Parietal lobe (tissue), 1 donor: Measurements from ENCODE around the gene APOC1. TPM values are rescaled to one million over a fixed set of nuclear protein-coding genes. Genes with fewer than 3 reads are reported as not detected.

Source experiments
- total RNA-seq: library from RNA; depleted of rRNA; stranded (reverse); fragments of >200 nt; gene quantifications from one replicate; pipeline ENCODE4 v1.2.3, GENCODE V29; 2014

APOC1 gene
- total RNA-seq: 0.94 TPM

DNA sequence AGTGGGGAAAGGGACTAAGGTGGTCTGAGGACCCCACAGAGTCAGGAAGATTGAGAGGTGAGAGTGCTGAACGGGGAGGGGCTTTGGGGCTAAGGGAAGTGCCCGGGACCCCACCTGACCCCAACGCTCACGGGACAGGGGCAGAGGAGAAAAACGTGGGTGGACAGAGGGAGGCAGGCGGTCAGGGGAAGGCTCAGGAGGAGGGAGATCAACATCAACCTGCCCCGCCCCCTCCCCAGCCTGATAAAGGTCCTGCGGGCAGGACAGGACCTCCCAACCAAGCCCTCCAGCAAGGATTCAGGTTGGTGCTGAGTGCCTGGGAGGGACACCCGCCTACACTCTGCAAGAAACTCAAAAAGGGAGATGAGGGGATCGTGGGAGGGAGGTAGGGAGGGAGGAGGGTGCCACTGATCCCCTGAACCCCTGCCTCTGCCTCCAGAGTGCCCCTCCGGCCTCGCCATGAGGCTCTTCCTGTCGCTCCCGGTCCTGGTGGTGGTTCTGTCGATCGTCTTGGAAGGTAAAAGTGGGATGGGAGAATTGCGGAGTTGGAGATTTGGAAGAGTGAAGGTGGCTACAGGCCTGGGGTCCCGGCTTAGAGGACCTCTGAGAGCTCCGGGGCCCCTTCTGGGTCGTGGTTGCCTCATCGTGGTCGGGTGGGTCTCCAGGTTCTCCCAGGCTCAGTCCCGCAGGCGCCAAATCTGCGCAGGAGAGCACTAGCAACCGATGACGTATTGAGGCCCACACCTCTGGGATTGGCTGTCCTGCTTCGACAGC is at the start of gene APOC1:
TSS of gene APOC1 (plus strand) at position 176 of the 774 bp plus-strand sequence. CDS start at position 460, 284 bp downstream.

DNA sequence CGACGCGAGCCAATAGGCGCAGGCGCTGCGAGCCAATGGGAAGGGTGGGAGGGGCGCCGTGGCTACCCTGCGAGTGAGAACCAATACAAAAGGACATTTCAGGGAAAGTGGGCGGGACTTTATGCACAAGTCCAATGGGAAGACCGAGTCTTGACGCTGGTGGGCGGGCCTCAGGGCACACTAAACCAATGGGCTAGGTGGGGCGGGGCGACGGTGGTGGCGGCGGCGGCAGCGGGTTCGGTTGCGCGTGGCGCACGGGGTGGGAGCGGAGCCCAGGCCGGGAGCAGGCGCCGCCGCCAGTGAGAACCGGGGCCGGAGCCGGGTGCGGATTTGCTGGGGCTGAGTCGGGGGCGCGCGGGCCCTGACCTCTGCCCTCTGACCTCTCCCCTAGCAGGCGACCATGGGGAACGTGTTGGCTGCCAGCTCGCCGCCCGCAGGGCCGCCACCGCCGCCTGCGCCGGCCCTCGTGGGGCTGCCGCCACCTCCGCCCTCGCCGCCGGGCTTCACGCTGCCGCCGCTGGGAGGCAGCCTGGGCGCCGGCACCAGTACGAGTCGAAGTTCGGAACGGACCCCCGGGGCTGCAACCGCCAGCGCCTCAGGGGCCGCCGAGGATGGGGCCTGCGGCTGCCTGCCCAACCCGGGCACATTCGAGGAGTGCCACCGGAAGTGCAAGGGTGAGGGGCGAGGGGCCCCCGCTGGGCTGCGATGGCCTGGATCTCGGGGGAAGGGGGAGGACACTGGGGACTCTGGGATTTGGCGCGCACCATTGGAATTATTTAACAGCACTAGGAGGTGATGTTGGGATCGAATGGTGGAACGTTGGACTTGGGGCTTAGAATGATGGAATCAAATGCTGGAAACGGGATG is 23.2 kb upstream of the APOC1 start, which contains the start of gene TOMM40:
TSS of gene TOMM40 (plus strand) at position 239 of the 867 bp plus-strand sequence. CDS start at position 401, 162 bp downstream.

DNA sequence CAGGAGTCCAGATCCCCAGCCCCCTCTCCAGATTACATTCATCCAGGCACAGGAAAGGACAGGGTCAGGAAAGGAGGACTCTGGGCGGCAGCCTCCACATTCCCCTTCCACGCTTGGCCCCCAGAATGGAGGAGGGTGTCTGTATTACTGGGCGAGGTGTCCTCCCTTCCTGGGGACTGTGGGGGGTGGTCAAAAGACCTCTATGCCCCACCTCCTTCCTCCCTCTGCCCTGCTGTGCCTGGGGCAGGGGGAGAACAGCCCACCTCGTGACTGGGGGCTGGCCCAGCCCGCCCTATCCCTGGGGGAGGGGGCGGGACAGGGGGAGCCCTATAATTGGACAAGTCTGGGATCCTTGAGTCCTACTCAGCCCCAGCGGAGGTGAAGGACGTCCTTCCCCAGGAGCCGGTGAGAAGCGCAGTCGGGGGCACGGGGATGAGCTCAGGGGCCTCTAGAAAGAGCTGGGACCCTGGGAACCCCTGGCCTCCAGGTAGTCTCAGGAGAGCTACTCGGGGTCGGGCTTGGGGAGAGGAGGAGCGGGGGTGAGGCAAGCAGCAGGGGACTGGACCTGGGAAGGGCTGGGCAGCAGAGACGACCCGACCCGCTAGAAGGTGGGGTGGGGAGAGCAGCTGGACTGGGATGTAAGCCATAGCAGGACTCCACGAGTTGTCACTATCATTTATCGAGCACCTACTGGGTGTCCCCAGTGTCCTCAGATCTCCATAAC is 8.8 kb upstream of the APOC1 start, which contains the start of gene APOE:
TSS of gene APOE (plus strand) at position 360 of the 724 bp plus-strand sequence. CDS start 829 bp downstream, outside the sequence.

DNA sequence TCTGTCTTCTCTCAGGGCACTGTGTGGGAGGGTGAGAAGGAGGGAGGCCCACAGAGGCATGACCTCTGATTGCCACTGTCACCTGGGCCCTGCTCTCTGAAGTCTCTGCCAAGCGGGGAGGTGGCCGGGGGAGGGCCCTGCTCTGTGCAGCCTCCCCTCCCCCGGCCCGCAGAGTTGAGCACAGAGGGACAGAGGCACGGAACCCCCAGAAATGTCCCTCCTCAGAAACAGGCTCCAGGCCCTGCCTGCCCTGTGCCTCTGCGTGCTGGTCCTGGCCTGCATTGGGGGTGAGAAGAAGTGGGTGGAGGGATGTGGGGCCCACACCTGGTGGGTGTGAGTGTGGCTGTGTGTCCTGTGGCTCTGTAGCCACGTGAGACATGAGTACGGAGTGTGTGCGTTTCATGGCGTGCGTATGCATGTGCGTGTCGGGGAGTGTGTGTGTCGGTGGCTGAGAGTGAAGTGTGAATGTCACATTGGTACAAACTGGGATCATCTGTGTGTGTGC is 27.7 kb downstream of the APOC1 start, which contains the start of gene APOC4:
TSS of gene APOC4 (plus strand) at position 171 of the 505 bp plus-strand sequence. CDS start at position 212, 41 bp downstream.

GRCh38 chr19:44954649-44955504 is 40.5 kb downstream of the APOC1 start, which contains the start of gene CLPTM1:
TSS of gene CLPTM1 (plus strand) at chr19:44955380. CDS start at chr19:44955396, 16 bp downstream.

Other genes with a start within 250 kb of the APOC1 start
- 5.3 TPM for gene CEACAM19, start 243.1 kb upstream of the APOC1 start, total RNA-seq
- gene CEACAM16, start 215.5 kb upstream of the APOC1 start, total RNA-seq: not detected
- gene BCL3, start 165.9 kb upstream of the APOC1 start, total RNA-seq: not detected
- gene CBLC, start 136.7 kb upstream of the APOC1 start, total RNA-seq: not detected
- 3.4 TPM for gene BCAM, start 105.5 kb upstream of the APOC1 start, total RNA-seq
- 23.8 TPM for gene NECTIN2, start 68.3 kb upstream of the APOC1 start, total RNA-seq
- 29.4 TPM for gene TOMM40, start 23.4 kb upstream of the APOC1 start, total RNA-seq
- gene APOE, start 8.8 kb upstream of the APOC1 start, total RNA-seq: 51.3 TPM
- gene APOC4, start 27.6 kb downstream of the APOC1 start, total RNA-seq: not detected
- gene APOC2, start 31.4 kb downstream of the APOC1 start, total RNA-seq: not detected
- 64.5 TPM for gene CLPTM1, start 40.8 kb downstream of the APOC1 start, total RNA-seq
- gene RELB, start 86.9 kb downstream of the APOC1 start, total RNA-seq: 0.63 TPM
- 22.2 TPM for gene CLASRP, start 124.4 kb downstream of the APOC1 start, total RNA-seq
- gene ZNF296, start 161.9 kb downstream of the APOC1 start, total RNA-seq: not detected
- gene GEMIN7, start 164.7 kb downstream of the APOC1 start, total RNA-seq: 12.5 TPM
- gene PPP1R37, start 178.6 kb downstream of the APOC1 start, total RNA-seq: 26.0 TPM
- gene NKPD1, start 246.4 kb downstream of the APOC1 start, total RNA-seq: 0.63 TPM